HepG2 (cell line): Measurements from ENCODE around the gene SEC61A2. TPM values are rescaled to one million over a fixed set of nuclear protein-coding genes. Genes with fewer than 3 reads are reported as not detected.

Experiments
- ATAC-seq: fragments of 200-7000 bp; cut with Tn5 transposase; 3 replicates; pipeline ENCODE4 v1.9.1; 2020; ENCODE audit warnings: mild to moderate bottlenecking, moderate library complexity
- BruUV-seq: library from RNA; stranded (reverse); fragments of 400-500 nt; replicated peaks from 2 replicates; lab custom pipeline; 2021; lab: Mats Ljungman, UMichigan
- CTCF ChIA-PET: fragments of 300-600 bp; formaldehyde crosslinking; extraction: SDS; loops from one replicate; lab custom pipeline; 2021; ENCODE audit warnings: low total read pairs, inconsistent platforms, low intra/inter-chr PET ratio; lab: Yijun Ruan, JAX
- POLR2A ChIA-PET: fragments of 350-600 bp; sonication (Branson Sonifier 250); formaldehyde crosslinking; loops from one replicate; lab custom pipeline; 2020; ENCODE audit warnings: antibody characterized with exemption, inconsistent platforms; lab: Yijun Ruan, JAX
- DNase-seq: peaks from one replicate; pipeline ENCODE4 v3.0.0-alpha.2; 2015; ENCODE audit warnings: low spot score
- FAIRE-seq: peaks from 3 replicates; lab custom pipeline; 2011; peaks lifted over from hg19 to GRCh38; lab: Jason Lieb, UNC
- H2AFZ ChIP-seq: one replicate; pipeline ENCODE4 v1.6.1; 2011; ENCODE audit warnings: low read length, inconsistent platforms
- H3K27ac ChIP-seq: fragments of 300-600 bp; 3 replicates; pipeline ENCODE4 v1.8.0; 2011; ENCODE audit warnings: mixed run types, mild to moderate bottlenecking, mixed read lengths, low read length, inconsistent platforms; ENCODE audit not compliant: insufficient read depth; ENCODE audit errors: extremely low read length
- H3K27me3 ChIP-seq, 2 experiments: fragments of 200-600 bp in 1 of 2; 2 replicates in 1 of 2; 3 replicates in 1 of 2; pipeline versions ENCODE4 v1.6.0 to v1.8.0; 2011; ENCODE audit warnings: low read length in 2 of 2, mild to moderate bottlenecking in 2 of 2, moderate library complexity in 2 of 2, inconsistent platforms in 1 of 2; ENCODE audit not compliant: insufficient read depth in 2 of 2, control insufficient read depth in 1 of 2
- H3K36me3 ChIP-seq, 2 experiments: fragments of 200-600 bp in 1 of 2; replicated peaks in 1 of 2; 2 replicates in 1 of 2; 3 replicates in 1 of 2; pipeline versions ENCODE4 v1.5.1 to v1.8.0; 2011; ENCODE audit warnings: low read length in 2 of 2, inconsistent platforms in 1 of 2; ENCODE audit not compliant: insufficient read depth in 2 of 2, control insufficient read depth in 1 of 2
- H3K4me1 ChIP-seq: 2 replicates; pipeline ENCODE4 v1.5.1; 2012; ENCODE audit warnings: low read length, inconsistent platforms; ENCODE audit not compliant: insufficient read depth
- H3K4me2 ChIP-seq: 2 replicates; pipeline ENCODE4 v1.6.0; 2011; ENCODE audit warnings: low read depth, low read length, inconsistent platforms
- H3K4me3 ChIP-seq, 3 experiments: fragments of 200-600 bp in 1 of 3; sonication (generic), shearing (Covaris generic) in 1 of 3; replicated peaks in 1 of 3; 2 replicates each; pipeline ENCODE4 v1.5.1; 2011 to 2016; ENCODE audit warnings: low read length in 3 of 3, inconsistent platforms in 2 of 3, low read depth in 2 of 3, mild to moderate bottlenecking in 2 of 3, control low read depth in 1 of 3, mixed read lengths in 1 of 3; ENCODE audit not compliant: insufficient read depth in 1 of 3
- H3K79me2 ChIP-seq: one replicate; pipeline ENCODE4 v1.6.1; 2011; ENCODE audit warnings: low read length, inconsistent platforms; ENCODE audit not compliant: insufficient read depth
- H3K9ac ChIP-seq: 2 replicates; pipeline ENCODE4 v1.6.0; 2011; ENCODE audit warnings: mild to moderate bottlenecking, low read depth, low read length, inconsistent platforms; ENCODE audit not compliant: insufficient read depth
- H3K9me3 ChIP-seq: 2 replicates; pipeline ENCODE4 v1.5.1; 2012; ENCODE audit warnings: mild to moderate bottlenecking, low read length
- H4K20me1 ChIP-seq: 2 replicates; pipeline ENCODE4 v1.6.0; 2011; ENCODE audit warnings: inconsistent platforms, mild to moderate bottlenecking, low read length, moderate library complexity; ENCODE audit not compliant: insufficient read depth
- AGO2 ChIP-seq: fragments of 200-400 bp; formaldehyde crosslinking; optimal IDR thresholded peaks from 2 replicates; pipeline ENCODE3; 2017; ENCODE audit warnings: mild to moderate bottlenecking, low read depth, low read length, moderate library complexity
- CBX2 ChIP-seq, 2 experiments: fragments of 200-600 bp in 1 of 2; sonication (generic); formaldehyde crosslinking in 1 of 2; IDR thresholded peaks; 2 replicates each; pipeline versions ENCODE4 v1.7.0 to v1.8.1; 2018 to 2022; ENCODE audit warnings: low read depth in 2 of 2, low read length in 1 of 2, mild to moderate bottlenecking in 1 of 2, missing genetic modification reagents in 1 of 2
- EED ChIP-seq: sonication (generic); formaldehyde crosslinking; IDR thresholded peaks from 2 replicates; pipeline ENCODE4 v1.5.0; 2020; ENCODE audit warnings: mild to moderate bottlenecking, missing genetic modification reagents
- MZF1 ChIP-seq: sonication (generic); formaldehyde crosslinking; IDR thresholded peaks from 2 replicates; pipeline ENCODE4 v1.8.1; 2023; ENCODE audit warnings: mild to moderate bottlenecking, missing genetic modification reagents, borderline replicate concordance
- POLR2G ChIP-seq: fragments of 200-400 bp; formaldehyde crosslinking; IDR thresholded peaks from 2 replicates; pipeline ENCODE4 v1.6.1; 2018; ENCODE audit warnings: mild to moderate bottlenecking, low read depth, low read length, moderate library complexity
- RBFOX2 ChIP-seq: fragments of 200-400 bp; formaldehyde crosslinking; IDR thresholded peaks from 2 replicates; pipeline ENCODE4 v1.6.1; 2017; ENCODE audit warnings: low read depth, mild to moderate bottlenecking, low read length
- RBM22 ChIP-seq: fragments of 200-400 bp; formaldehyde crosslinking; optimal IDR thresholded peaks from 2 replicates; pipeline ENCODE3; 2017; ENCODE audit warnings: mild to moderate bottlenecking, low read length, moderate library complexity
- ZNF367 ChIP-seq: sonication (generic); formaldehyde crosslinking; IDR thresholded peaks from 2 replicates; pipeline ENCODE4 v1.4.0; 2020; ENCODE audit warnings: missing genetic modification reagents, borderline replicate concordance
- ZNF768 ChIP-seq: sonication (generic); formaldehyde crosslinking; IDR thresholded peaks from 2 replicates; pipeline ENCODE4 v1.4.0; 2020; ENCODE audit warnings: missing genetic modification reagents
- ZNF788 ChIP-seq: sonication (generic); formaldehyde crosslinking; IDR thresholded peaks from 2 replicates; pipeline ENCODE4 v1.5.0; 2020; ENCODE audit warnings: mild to moderate bottlenecking, missing genetic modification reagents, borderline replicate concordance
- WGBS: methylation state at CpG from one replicate; pipeline ENCODE4 v1.1.6; 2017; ENCODE audit warnings: low lambda C conversion rate; 5-methylcytosine and 5-hydroxymethylcytosine counted together
- in situ Hi-C: cut with HindIII; loops from 2 replicates; pipeline ENCODE4 v1.10.0; 2017; ENCODE audit warnings: low pct_unique_long_range_greater_than_20kb; ENCODE audit not compliant: extremely low pct_ligation_motif_present
- intact Hi-C: fragments of 100-400 bp; cut with micrococcal nuclease; formaldehyde crosslinking; loops from one replicate; pipeline ENCODE4 v1.10.0; 2022; ENCODE audit not compliant: unreplicated experiment
- polyA plus RNA-seq, 8 experiments: library from polyadenylated mRNA; depleted of rRNA in 3 of 8; stranded (reverse) in 7 of 8; unstranded in 1 of 8; fragments of >200 nt; fragmentation: Illumina TruSeq in 4 of 8; extraction: Trizol in 4 of 8; gene quantifications; 2 replicates each; pipeline versions ENCODE4 v1.2.1 to v1.2.3, GENCODE V29; 2011 to 2016; ENCODE audit warnings: low read depth in 4 of 8, missing spikeins in 1 of 8, mixed read lengths in 1 of 8; ENCODE audit not compliant: insufficient read depth in 1 of 8
- total RNA-seq, 5 experiments: library from RNA; depleted of rRNA; stranded (reverse); fragments of >200 nt; fragmentation: Illumina TruSeq; extraction: Trizol; gene quantifications; 2 replicates each; pipeline ENCODE4 v1.2.3, GENCODE V29; 2016; ENCODE audit warnings: low read depth in 1 of 5
- TF ChIP-seq, protein P1 (sequence below): sonication (generic); formaldehyde crosslinking; IDR thresholded peaks from 2 replicates; pipeline ENCODE4 v1.4.0; 2020; ENCODE audit warnings: missing genetic modification reagents
- TF ChIP-seq, protein P2 (sequence below): sonication (generic); formaldehyde crosslinking; IDR thresholded peaks from 2 replicates; pipeline ENCODE4 v1.5.1; 2020; ENCODE audit warnings: missing genetic modification reagents, mild to moderate bottlenecking, borderline replicate concordance
- TF ChIP-seq, protein P3 (sequence below): sonication (generic); formaldehyde crosslinking; IDR thresholded peaks from 2 replicates; pipeline ENCODE4 v1.4.0; 2020; ENCODE audit warnings: missing genetic modification reagents, borderline replicate concordance

Gene SEC61A2
- total and polyA plus RNA-seq, 2 of the 13 experiments (the other 11 are each of a cell fraction or from before 2014, with no cell fraction given) = 5.5 to 7.4 TPM

DNA sequence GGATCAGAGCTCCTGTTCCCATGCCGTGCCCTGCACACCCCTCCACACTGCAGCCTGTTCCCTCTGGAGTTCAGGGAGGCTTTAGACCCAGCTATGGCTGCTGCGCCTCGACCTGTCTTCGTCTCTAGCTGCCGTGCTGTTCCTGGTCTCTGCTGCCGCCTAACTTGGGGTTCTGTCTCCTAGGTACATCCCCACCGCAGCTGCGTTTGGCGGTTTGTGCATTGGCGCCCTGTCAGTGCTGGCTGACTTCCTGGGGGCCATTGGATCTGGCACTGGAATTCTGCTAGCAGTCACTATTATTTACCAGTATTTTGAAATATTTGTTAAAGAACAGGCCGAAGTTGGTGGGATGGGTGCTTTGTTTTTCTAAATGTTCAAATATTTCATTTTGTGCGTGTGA, 34.6 kb downstream of the SEC61A2 start:
- ChIA-PET CTCF (no interaction called here), POLR2A (no interaction called here)
- in situ Hi-C loops = no loop called here
- H3K4me3 ChIP-seq = no peak overlapping the region
- ATAC-seq (no peak), DNase-seq (no peak), FAIRE-seq (no peak)
- peaks cover 7 to 44% of the 10 kb centered on the region in 2 experiments; a peak in 4 of 5 replicates for H3K36me3 ChIP-seq
- H3K4me2 ChIP-seq = no peak overlapping the region
- H3K4me1 ChIP-seq = no peaks in the 10 kb centered on the region
- intact Hi-C loops = no loop called here
- H2AFZ ChIP-seq = no peak overlapping the region
- WGBS = 96% methylated on average over 12 of the region's 12 CpGs
- no peak overlapping the region for H3K9ac ChIP-seq
- BruUV-seq = no TSS peak
- no peaks in the 10 kb centered on the region for H3K79me2 ChIP-seq
- TF ChIP-seq, protein P1, sequence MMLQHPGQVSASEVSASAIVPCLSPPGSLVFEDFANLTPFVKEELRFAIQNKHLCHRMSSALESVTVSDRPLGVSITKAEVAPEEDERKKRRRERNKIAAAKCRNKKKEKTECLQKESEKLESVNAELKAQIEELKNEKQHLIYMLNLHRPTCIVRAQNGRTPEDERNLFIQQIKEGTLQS (CRISPR knock-in tag) = no peak
- TF ChIP-seq RBM22 (peak; percentile 72), AGO2 (peak; percentile 76), POLR2G (0 out of 2 replicates have a peak, but pooled peaks have one; percentile 34)
- no peak overlapping the region for H3K27ac ChIP-seq
- no peaks in the 10 kb centered on the region for H3K9me3 ChIP-seq
- H3K27me3 ChIP-seq = no peaks in the 10 kb centered on the region
- H4K20me1 ChIP-seq = no peaks in the 10 kb centered on the region

DNA sequence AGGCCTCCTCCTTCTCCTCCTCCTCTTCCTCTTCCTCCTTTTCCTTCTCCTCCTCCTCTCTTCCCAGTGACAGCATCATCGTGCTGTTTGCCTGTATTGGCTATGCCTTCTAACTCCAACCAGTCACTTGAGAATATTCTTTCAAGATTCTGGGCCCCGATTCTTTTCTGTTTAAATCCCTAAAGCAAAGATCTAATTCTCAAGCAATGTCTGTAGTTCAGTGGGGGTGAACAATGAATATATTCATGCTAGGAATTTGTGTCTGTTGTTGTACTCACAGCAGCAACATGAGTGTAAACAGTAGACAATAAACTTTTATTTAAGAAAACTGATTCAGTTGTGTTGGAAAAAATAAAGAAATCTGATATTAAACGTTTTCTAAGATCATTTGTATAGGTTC, 35.6 kb downstream of the SEC61A2 start:
- intact Hi-C loops = no loop called here
- CTCF ChIA-PET = no interaction called here
- FAIRE-seq (no peak), DNase-seq (no peak), ATAC-seq (no peak)
- no peak overlapping the region for H2AFZ ChIP-seq
- H3K4me1 ChIP-seq = no peaks in the 10 kb centered on the region
- H4K20me1 ChIP-seq = no peaks in the 10 kb centered on the region
- in situ Hi-C loops = no loop called here
- peaks cover 7 to 53% of the 10 kb centered on the region in 2 experiments; a peak in 4 of 5 replicates for H3K36me3 ChIP-seq
- H3K27me3 ChIP-seq = no peaks in the 10 kb centered on the region
- H3K4me3 ChIP-seq = no peak overlapping the region
- H3K9ac ChIP-seq = no peak overlapping the region
- BruUV-seq = no TSS peak
- no peaks in the 10 kb centered on the region for H3K79me2 ChIP-seq
- no peak overlapping the region for H3K27ac ChIP-seq
- WGBS = 85% methylated on average over 3 of the region's 3 CpGs
- no peaks in the 10 kb centered on the region for H3K9me3 ChIP-seq
- POLR2A ChIA-PET = no interaction called here
- H3K4me2 ChIP-seq = no peak overlapping the region
- TF ChIP-seq, protein P2, sequence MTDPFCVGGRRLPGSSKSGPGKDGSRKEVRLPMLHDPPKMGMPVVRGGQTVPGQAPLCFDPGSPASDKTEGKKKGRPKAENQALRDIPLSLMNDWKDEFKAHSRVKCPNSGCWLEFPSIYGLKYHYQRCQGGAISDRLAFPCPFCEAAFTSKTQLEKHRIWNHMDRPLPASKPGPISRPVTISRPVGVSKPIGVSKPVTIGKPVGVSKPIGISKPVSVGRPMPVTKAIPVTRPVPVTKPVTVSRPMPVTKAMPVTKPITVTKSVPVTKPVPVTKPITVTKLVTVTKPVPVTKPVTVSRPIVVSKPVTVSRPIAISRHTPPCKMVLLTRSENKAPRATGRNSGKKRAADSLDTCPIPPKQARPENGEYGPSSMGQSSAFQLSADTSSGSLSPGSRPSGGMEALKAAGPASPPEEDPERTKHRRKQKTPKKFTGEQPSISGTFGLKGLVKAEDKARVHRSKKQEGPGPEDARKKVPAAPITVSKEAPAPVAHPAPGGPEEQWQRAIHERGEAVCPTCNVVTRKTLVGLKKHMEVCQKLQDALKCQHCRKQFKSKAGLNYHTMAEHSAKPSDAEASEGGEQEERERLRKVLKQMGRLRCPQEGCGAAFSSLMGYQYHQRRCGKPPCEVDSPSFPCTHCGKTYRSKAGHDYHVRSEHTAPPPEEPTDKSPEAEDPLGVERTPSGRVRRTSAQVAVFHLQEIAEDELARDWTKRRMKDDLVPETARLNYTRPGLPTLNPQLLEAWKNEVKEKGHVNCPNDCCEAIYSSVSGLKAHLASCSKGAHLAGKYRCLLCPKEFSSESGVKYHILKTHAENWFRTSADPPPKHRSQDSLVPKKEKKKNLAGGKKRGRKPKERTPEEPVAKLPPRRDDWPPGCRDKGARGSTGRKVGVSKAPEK (CRISPR knock-in tag) = no peak
- TF ChIP-seq EED (CRISPR knock-in tag) (no peak), RBFOX2 (no peak), ZNF768 (no peak), ZNF788 (CRISPR knock-in tag) (no peak), MZF1 (CRISPR knock-in tag) (no peak), ZNF367 (CRISPR knock-in tag) (no peak), CBX2 (IDR thresholded peaks at IDR 0.05; ENCODE audit: low read depth, low read length) (no peak), CBX2 (CRISPR knock-in tag; IDR thresholded peaks at IDR 0.05; ENCODE audit: low read depth) (no peak)
- TF ChIP-seq, protein P3, sequence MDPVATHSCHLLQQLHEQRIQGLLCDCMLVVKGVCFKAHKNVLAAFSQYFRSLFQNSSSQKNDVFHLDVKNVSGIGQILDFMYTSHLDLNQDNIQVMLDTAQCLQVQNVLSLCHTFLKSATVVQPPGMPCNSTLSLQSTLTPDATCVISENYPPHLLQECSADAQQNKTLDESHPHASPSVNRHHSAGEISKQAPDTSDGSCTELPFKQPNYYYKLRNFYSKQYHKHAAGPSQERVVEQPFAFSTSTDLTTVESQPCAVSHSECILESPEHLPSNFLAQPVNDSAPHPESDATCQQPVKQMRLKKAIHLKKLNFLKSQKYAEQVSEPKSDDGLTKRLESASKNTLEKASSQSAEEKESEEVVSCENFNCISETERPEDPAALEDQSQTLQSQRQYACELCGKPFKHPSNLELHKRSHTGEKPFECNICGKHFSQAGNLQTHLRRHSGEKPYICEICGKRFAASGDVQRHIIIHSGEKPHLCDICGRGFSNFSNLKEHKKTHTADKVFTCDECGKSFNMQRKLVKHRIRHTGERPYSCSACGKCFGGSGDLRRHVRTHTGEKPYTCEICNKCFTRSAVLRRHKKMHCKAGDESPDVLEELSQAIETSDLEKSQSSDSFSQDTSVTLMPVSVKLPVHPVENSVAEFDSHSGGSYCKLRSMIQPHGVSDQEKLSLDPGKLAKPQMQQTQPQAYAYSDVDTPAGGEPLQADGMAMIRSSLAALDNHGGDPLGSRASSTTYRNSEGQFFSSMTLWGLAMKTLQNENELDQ (CRISPR knock-in tag) = no peak
